Testis (tissue), 3 donors: Measurements from ENCODE around the gene CUBN. TPM values are rescaled to one million over a fixed set of nuclear protein-coding genes. Genes with fewer than 3 reads are reported as not detected.

ENCODE experiments used
- DNase-seq: peaks from one replicate; pipeline ENCODE4 v3.0.0-alpha.2; 2019
- H3K27ac ChIP-seq, 2 donors: fragments of 200-600 bp; sonication (generic); one replicate each; pipeline ENCODE4 v1.5.1; 2019
- H3K27me3 ChIP-seq: fragments of 200-600 bp; sonication (generic); one replicate; pipeline ENCODE4 v1.5.1; 2019
- H3K36me3 ChIP-seq: fragments of 200-600 bp; sonication (generic); one replicate; pipeline ENCODE4 v1.5.1; 2017; ENCODE audit warnings: low read depth; ENCODE audit errors: missing control alignments
- H3K4me1 ChIP-seq: fragments of 200-600 bp; sonication (generic); one replicate; pipeline ENCODE4 v1.5.1; 2019
- H3K4me3 ChIP-seq, 2 donors: fragments of 200-600 bp; sonication (generic); one replicate each; pipeline ENCODE4 v1.5.1; 2017 to 2019
- H3K9me3 ChIP-seq: fragments of 200-600 bp; sonication (generic); one replicate; pipeline ENCODE4 v1.5.1; 2017
- CTCF ChIP-seq, 3 experiments: fragments of 450-650 bp in 2 of 3; fragments of 200-600 bp in 1 of 3; sonication (generic) in 1 of 3; IDR thresholded peaks; one replicate each; pipeline ENCODE4 v1.5.1; 2016 to 2019; ENCODE audit warnings: antibody characterized with exemption in 3 of 3, mild to moderate bottlenecking in 2 of 3, moderate library complexity in 1 of 3
- POLR2A ChIP-seq: fragments of 450-650 bp; IDR thresholded peaks from one replicate; pipeline ENCODE4 v1.6.1; 2017; ENCODE audit warnings: antibody characterized with exemption, mild to moderate bottlenecking, moderate library complexity
- WGBS, 2 donors: methylation state at CpG; one replicate each; pipeline ENCODE4 v1.1.5; 2018; 5-methylcytosine and 5-hydroxymethylcytosine counted together
- intact Hi-C: fragments of 100-400 bp; cut with DNase I; formaldehyde crosslinking; loops from one replicate; pipeline ENCODE4 v1.15.1; 2023; ENCODE audit warnings: low total_unique reads
- polyA plus RNA-seq: library from polyadenylated mRNA; stranded (reverse); fragments of 350-450 nt; fragmentation: Illumina TruSeq; extraction: RNeasy Lipid Tissue Mini Kit (QIAGEN cat#74804); gene quantifications from one replicate; pipeline ENCODE4 v1.2.3, GENCODE V29; 2014; ENCODE audit warnings: low read depth, low replicate concordance; ENCODE audit not compliant: insufficient read depth
- total RNA-seq, 2 donors: library from RNA; depleted of rRNA; stranded (reverse); fragments of >200 nt; gene quantifications; one replicate each; pipeline ENCODE4 v1.2.3, GENCODE V29; 2016

CUBN gene
- total and polyA plus RNA-seq, 3 donors from 2014 or later, result 11.0 to 39.3 (median 19.2) TPM

- Histone ChIP-seq H3K27me3 (no peaks in the 10 kb centered on the region), H3K4me3 (no peak overlapping the region), H3K4me1 (peaks cover 3% of the 10 kb centered on the region), H3K27ac (peak overlapping the region in 1 of 2 donors; percentile 2), H3K9me3 (no peaks in the 10 kb centered on the region), H3K36me3 (no peaks in the 10 kb centered on the region)
- TF ChIP-seq CTCF (IDR thresholded peaks at IDR 0.05), result no peak
- TF ChIP-seq POLR2A, result no peak
- peak; percentile 46 for DNase-seq
- WGBS, 2 donors, result 51 to 67% methylated on average over 4 of the region's 4 CpGs
- intact Hi-C loops, result no loop called here
Measured at GRCh38 chr10:17085011-17085725, 44.4 kb downstream of the CUBN start.

DNA sequence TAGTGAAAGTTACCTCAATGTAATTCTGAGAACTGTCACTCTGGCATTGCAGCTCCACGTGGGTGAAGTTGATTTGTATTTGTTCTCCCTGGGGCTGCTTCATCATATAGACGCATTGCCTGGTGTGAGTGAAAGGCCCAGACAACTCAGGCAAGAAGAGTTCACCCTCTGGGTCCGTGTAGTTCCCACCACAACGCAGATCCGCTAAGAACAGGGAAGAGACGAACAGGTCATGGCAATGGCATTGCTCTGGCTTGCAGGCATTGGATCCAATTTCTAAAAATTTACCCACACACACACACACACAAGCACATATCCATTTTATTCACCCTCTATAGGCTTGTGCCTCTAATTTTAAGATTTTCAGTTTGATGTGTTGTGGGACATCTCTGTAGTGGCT is 45.4 kb downstream of the CUBN start:
- Histone ChIP-seq H3K27me3 (no peaks in the 10 kb centered on the region), H3K27ac (no peak overlapping the region), H3K4me1 (peaks cover 3% of the 10 kb centered on the region), H3K4me3 (no peak overlapping the region), H3K9me3 (no peaks in the 10 kb centered on the region), H3K36me3 (no peaks in the 10 kb centered on the region)
- intact Hi-C loops, result no loop called here
- no peak for TF ChIP-seq CTCF (IDR thresholded peaks at IDR 0.05)
- no peak for TF ChIP-seq POLR2A
- DNase-seq, result no peak
- WGBS, 2 donors, result 82% methylated on average over 6 of the region's 6 CpGs

DNA sequence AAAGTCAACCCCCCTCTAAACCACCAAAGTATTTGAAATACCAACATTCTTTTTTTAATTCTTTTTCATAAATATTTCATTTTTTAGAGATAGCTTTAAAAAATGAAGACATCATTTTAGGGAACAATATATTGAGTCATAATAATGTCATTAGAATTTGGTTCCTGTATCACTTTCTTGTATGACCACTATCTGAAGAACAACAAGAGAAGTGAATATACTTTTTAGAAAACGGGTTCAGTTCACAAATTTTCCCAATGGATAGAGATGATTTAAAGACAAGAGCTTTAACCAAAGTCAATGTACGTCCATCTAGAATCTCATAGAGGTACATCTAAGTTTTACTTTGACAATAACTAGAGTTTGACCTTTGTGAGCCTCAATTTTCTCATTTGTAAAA is 48.2 kb downstream of the CUBN start:
- 95 to 97% methylated on average over 2 of the region's 2 CpGs for WGBS, 2 donors
- no peak for DNase-seq
- TF ChIP-seq POLR2A (no peak), CTCF (IDR thresholded peaks at IDR 0.05) (no peak)
- H3K4me1 ChIP-seq, result peaks cover 3% of the 10 kb centered on the region
- H3K27me3 ChIP-seq, result no peaks in the 10 kb centered on the region
- no peak overlapping the region for H3K4me3 ChIP-seq
- no peaks in the 10 kb centered on the region for H3K9me3 ChIP-seq
- intact Hi-C loops, result no loop called here
- no peak overlapping the region for H3K27ac ChIP-seq
- H3K36me3 ChIP-seq, result no peaks in the 10 kb centered on the region

- Histone ChIP-seq H3K27me3 (no peaks in the 10 kb centered on the region), H3K4me3 (no peak overlapping the region), H3K36me3 (no peaks in the 10 kb centered on the region), H3K27ac (no peak overlapping the region), H3K4me1 (no peaks in the 10 kb centered on the region), H3K9me3 (no peaks in the 10 kb centered on the region)
- WGBS, 2 donors, result 91 to 99% methylated on average over 2 of the region's 2 CpGs
- TF ChIP-seq CTCF (IDR thresholded peaks at IDR 0.05) (no peak), POLR2A (no peak)
- no peak for DNase-seq
- intact Hi-C loops, result no loop called here
Measured at GRCh38 chr10:17077890-17078289, 51.7 kb downstream of the CUBN start.

DNA sequence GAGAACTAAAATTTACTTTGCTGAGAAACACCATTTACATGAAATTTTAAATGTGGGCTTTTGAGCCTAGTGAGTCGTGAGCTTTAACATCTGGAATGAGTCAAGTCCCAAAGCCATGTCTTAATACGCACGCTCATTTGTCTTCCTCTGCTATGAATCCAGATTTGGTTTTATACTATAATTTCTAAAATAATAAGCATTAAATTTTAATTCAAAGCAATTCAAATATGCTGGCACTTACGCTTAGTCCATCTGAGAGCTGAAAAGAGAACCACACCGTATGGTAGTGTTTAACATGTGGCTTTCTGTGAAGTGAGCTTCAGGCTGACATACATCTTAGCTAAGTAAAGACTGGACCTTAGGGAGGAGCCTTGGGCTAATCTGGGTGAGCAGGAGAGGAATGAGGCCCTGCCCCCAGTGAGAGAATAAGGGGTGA is 52.2 kb downstream of the CUBN start:
- WGBS, 2 donors, result 79 to 96% methylated on average over 5 of the region's 5 CpGs
- Histone ChIP-seq H3K4me3 (no peak overlapping the region), H3K36me3 (no peaks in the 10 kb centered on the region), H3K27ac (no peak overlapping the region), H3K4me1 (no peaks in the 10 kb centered on the region), H3K27me3 (no peaks in the 10 kb centered on the region), H3K9me3 (no peaks in the 10 kb centered on the region)
- no peak for DNase-seq
- no peak for TF ChIP-seq CTCF (IDR thresholded peaks at IDR 0.05)
- no peak for TF ChIP-seq POLR2A
- intact Hi-C loops, result no loop called here
